PC-3 (cell line): ENCODE results near the gene CNPY2. TPM values are rescaled to one million over a fixed set of nuclear protein-coding genes. Genes with fewer than 3 reads are reported as not detected.

Source experiments
- ATAC-seq: fragments of 200-7000 bp; cut with Tn5 transposase; 2 replicates; pipeline ENCODE4 v1.9.1; 2020; ENCODE audit warnings: mild to moderate bottlenecking, moderate library complexity
- BruUV-seq: library from RNA; stranded (reverse); fragments of 400-500 nt; replicated peaks from 2 replicates; lab custom pipeline; 2021; lab: Mats Ljungman, UMichigan
- CTCF ChIA-PET: fragments of 300-600 bp; sonication (Branson Sonifier 250); formaldehyde crosslinking; loops from one replicate; lab custom pipeline; 2022; ENCODE audit warnings: antibody characterized with exemption; lab: Charles Lee
- POLR2A ChIA-PET: fragments of 300-600 bp; sonication (Branson Sonifier 250); formaldehyde crosslinking; loops from one replicate; lab custom pipeline; 2022; ENCODE audit warnings: antibody characterized with exemption; ENCODE audit not compliant: unreplicated experiment; lab: Charles Lee
- DNase-seq: peaks from one replicate; pipeline ENCODE4 v3.0.0-alpha.2; 2015
- H2AFZ ChIP-seq: fragments of 300-600 bp; sonication (generic); 2 replicates; pipeline ENCODE4 v1.6.0; 2016; ENCODE audit warnings: antibody characterized with exemption, low read length
- H3F3A ChIP-seq: fragments of 300-600 bp; sonication (generic); one replicate; pipeline ENCODE4 v1.6.0; 2017; ENCODE audit warnings: antibody characterized with exemption, low read length, control low read depth, mild to moderate bottlenecking; ENCODE audit not compliant: unreplicated experiment
- H3K27ac ChIP-seq: fragments of 300-600 bp; sonication (generic); 2 replicates; pipeline ENCODE4 v1.5.1; 2016; ENCODE audit warnings: mild to moderate bottlenecking, low read length
- H3K27me3 ChIP-seq: fragments of 300-600 bp; sonication (generic); 2 replicates; pipeline ENCODE4 v1.6.1; 2016; ENCODE audit warnings: low read length, mixed read lengths
- H3K36me3 ChIP-seq: fragments of 300-600 bp; sonication (generic); 2 replicates; pipeline ENCODE4 v1.6.1; 2016; ENCODE audit warnings: low read depth, mixed run types, low read length, mixed read lengths
- H3K4me1 ChIP-seq: fragments of 300-600 bp; sonication (generic); 2 replicates; pipeline ENCODE4 v1.5.1; 2016; ENCODE audit warnings: low read length; ENCODE audit not compliant: insufficient read depth
- H3K4me2 ChIP-seq: fragments of 300-600 bp; sonication (generic); 2 replicates; pipeline ENCODE4 v1.6.0; 2016; ENCODE audit warnings: low read length
- H3K4me3 ChIP-seq: fragments of 300-600 bp; sonication (generic); 2 replicates; pipeline ENCODE4 v1.5.1; 2016; ENCODE audit warnings: mild to moderate bottlenecking, low read length, mixed read lengths
- H3K79me2 ChIP-seq: fragments of 300-600 bp; sonication (generic); 2 replicates; pipeline ENCODE4 v1.6.1; 2017; ENCODE audit warnings: low read length, mixed read lengths
- H3K9ac ChIP-seq: fragments of 300-600 bp; sonication (generic); 2 replicates; pipeline ENCODE4 v1.6.0; 2016; ENCODE audit warnings: mild to moderate bottlenecking, low read length
- H3K9me2 ChIP-seq: fragments of 300-600 bp; sonication (generic); replicated peaks from 2 replicates; pipeline ENCODE4 v1.6.1; 2016; ENCODE audit warnings: mixed run types, low read length, mixed read lengths
- H3K9me3 ChIP-seq: fragments of 300-600 bp; sonication (generic); 2 replicates; pipeline ENCODE4 v1.6.1; 2016; ENCODE audit warnings: low read length, mixed read lengths
- H4K20me1 ChIP-seq: fragments of 300-600 bp; sonication (generic); 2 replicates; pipeline ENCODE4 v1.6.1; 2016; ENCODE audit warnings: low read length, mixed read lengths
- CTCF ChIP-seq: fragments of 300-600 bp; sonication (generic); conservative IDR thresholded peaks from 2 replicates; pipeline ENCODE4 v1.5.1; 2017; ENCODE audit warnings: antibody characterized with exemption, low read depth, mild to moderate bottlenecking, low read length
- EZH2 ChIP-seq: fragments of 300-600 bp; sonication (generic); IDR thresholded peaks from one replicate; pipeline ENCODE4 v1.6.1; 2017; ENCODE audit warnings: antibody characterized with exemption, mild to moderate bottlenecking, low read length; ENCODE audit not compliant: unreplicated experiment
- EZH2phosphoT487 ChIP-seq: fragments of 300-600 bp; sonication (generic); IDR thresholded peaks from 2 replicates; pipeline ENCODE4 v1.6.1; 2018; ENCODE audit warnings: mild to moderate bottlenecking, antibody characterized with exemption, low read length, borderline replicate concordance
- intact Hi-C: fragments of 100-400 bp; cut with micrococcal nuclease; formaldehyde crosslinking; loops from 2 replicates; pipeline ENCODE4 v1.9.0; 2023
- total RNA-seq: library from RNA; depleted of rRNA; stranded (reverse); fragments of >200 nt; gene quantifications from 2 replicates; pipeline ENCODE4 v1.2.3, GENCODE V29; 2014

The CNPY2 gene
- total RNA-seq, 1 experiment from 2014 or later: 109 TPM

- no TSS peak for BruUV-seq
- Histone ChIP-seq H3K27ac (peak overlapping the region; percentile 47), H3K4me2 (peak overlapping the region; percentile 57), H4K20me1 (peaks cover 6% of the 10 kb centered on the region; the same call in 1 of the 2 replicates), H3K9ac (no peak overlapping the region), H3K4me3 (no peak overlapping the region), H3K4me1 (peaks cover 24% of the 10 kb centered on the region), H3F3A (no peaks in the 10 kb centered on the region), H3K9me3 (no peaks in the 10 kb centered on the region), H2AFZ (peak overlapping the region; percentile 33; the same call in 1 of the 2 replicates), H3K79me2 (peaks cover 14% of the 10 kb centered on the region), H3K36me3 (no peaks in the 10 kb centered on the region), H3K27me3 (no peaks in the 10 kb centered on the region), H3K9me2 (no peaks in the 10 kb centered on the region)
- POLR2A ChIA-PET: no interaction called here
- CTCF ChIA-PET: no interaction called here
- intact Hi-C loops: no loop called here
- DNase-seq (peak; percentile 87), ATAC-seq (peak; percentile 55)
- TF ChIP-seq EZH2 (no peak), EZH2phosphoT487 (no peak), CTCF (no peak)
These were observed 54.1 kb downstream of the CNPY2 start for GRCh38 chr12:56261503-56262232.

GRCh38 chr12:56260921-56261320, 54.9 kb downstream of the CNPY2 start:
- CTCF ChIA-PET: no interaction called here
- Histone ChIP-seq H3K27ac (peak overlapping the region; percentile 47; the same call in 1 of the 2 replicates), H2AFZ (no peak overlapping the region), H3K9ac (no peak overlapping the region), H3K4me1 (peaks cover 31% of the 10 kb centered on the region), H3F3A (no peaks in the 10 kb centered on the region), H4K20me1 (peaks cover 12% of the 10 kb centered on the region; the same call in 1 of the 2 replicates), H3K9me2 (no peaks in the 10 kb centered on the region), H3K36me3 (peaks cover under 1% of the 10 kb centered on the region; the same call in 1 of the 2 replicates), H3K4me3 (no peak overlapping the region), H3K27me3 (no peaks in the 10 kb centered on the region), H3K79me2 (peaks cover 21% of the 10 kb centered on the region), H3K4me2 (no peak overlapping the region), H3K9me3 (no peaks in the 10 kb centered on the region)
- BruUV-seq: no TSS peak
- ATAC-seq (no peak), DNase-seq (no peak)
- no peak for TF ChIP-seq EZH2phosphoT487
- no peak for TF ChIP-seq EZH2
- no peak for TF ChIP-seq CTCF
- intact Hi-C loops: no loop called here
- POLR2A ChIA-PET: no interaction called here

GRCh38 chr12:56260380-56260779, 55.4 kb downstream of the CNPY2 start:
- ChIA-PET POLR2A (no interaction called here), CTCF (no interaction called here)
- Histone ChIP-seq H4K20me1 (peaks cover 12% of the 10 kb centered on the region; the same call in 1 of the 2 replicates), H3K4me3 (no peak overlapping the region), H3K27me3 (no peaks in the 10 kb centered on the region), H3K9me3 (no peaks in the 10 kb centered on the region), H3K4me2 (no peak overlapping the region), H3K9ac (no peak overlapping the region), H3K4me1 (peaks cover 31% of the 10 kb centered on the region), H3F3A (no peaks in the 10 kb centered on the region), H3K36me3 (peaks cover 5% of the 10 kb centered on the region; the same call in 1 of the 2 replicates), H3K27ac (no peak overlapping the region), H2AFZ (no peak overlapping the region), H3K9me2 (no peaks in the 10 kb centered on the region), H3K79me2 (peaks cover 27% of the 10 kb centered on the region)
- intact Hi-C loops: no loop called here
- ATAC-seq (no peak), DNase-seq (no peak)
- TF ChIP-seq CTCF (no peak), EZH2 (no peak), EZH2phosphoT487 (no peak)
- BruUV-seq: no TSS peak
